Fibroblast of peridontal ligament (primary cell): ENCODE results near the gene ADAM23.
"Not testable (repeated sequence)": the region's sequence is repeated elsewhere in the genome, so short reads cannot be mapped to it uniquely, and the experiment has no call there.

Experiments used
- DNase-seq: peaks from one replicate; pipeline ENCODE4 v3.0.0-alpha.2; 2010; ENCODE audit errors: extremely low read depth

The ADAM23 gene

GRCh38 chr2:206442833-206443734, at the start of gene ADAM23:
Gene ADAM23 (plus strand): TSS chr2:206443532. CDS start chr2:206443867, 335 bp downstream.
- DNase-seq, result peak; percentile 26

DNA sequence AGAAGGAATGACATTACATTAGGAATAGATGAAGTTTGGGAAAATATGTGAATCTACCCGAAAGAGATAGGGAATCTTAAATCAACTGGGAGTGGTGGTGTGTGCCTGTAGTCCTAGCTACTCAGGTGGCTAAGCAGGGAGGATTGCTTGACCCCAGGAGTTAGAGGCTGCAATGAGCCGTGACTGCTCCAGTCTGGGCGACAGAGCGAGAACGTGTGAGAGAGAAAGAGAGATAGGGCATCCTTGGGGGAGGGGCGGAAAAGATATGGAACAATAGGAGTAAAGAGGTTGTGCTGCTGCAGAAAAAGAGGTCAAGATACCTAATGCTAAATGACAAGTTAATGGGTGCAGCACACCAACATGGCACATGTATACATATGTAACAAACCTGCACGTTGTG, 47.1 kb upstream of the ADAM23 start:
- no peak for DNase-seq

GRCh38 chr2:206402956-206403569, 40.3 kb upstream of the ADAM23 start:
- DNase-seq, result not testable (repeated sequence)

- DNase-seq, result no peak
Measured at GRCh38 chr2:206408323-206409320, 34.7 kb upstream of the ADAM23 start.

DNA sequence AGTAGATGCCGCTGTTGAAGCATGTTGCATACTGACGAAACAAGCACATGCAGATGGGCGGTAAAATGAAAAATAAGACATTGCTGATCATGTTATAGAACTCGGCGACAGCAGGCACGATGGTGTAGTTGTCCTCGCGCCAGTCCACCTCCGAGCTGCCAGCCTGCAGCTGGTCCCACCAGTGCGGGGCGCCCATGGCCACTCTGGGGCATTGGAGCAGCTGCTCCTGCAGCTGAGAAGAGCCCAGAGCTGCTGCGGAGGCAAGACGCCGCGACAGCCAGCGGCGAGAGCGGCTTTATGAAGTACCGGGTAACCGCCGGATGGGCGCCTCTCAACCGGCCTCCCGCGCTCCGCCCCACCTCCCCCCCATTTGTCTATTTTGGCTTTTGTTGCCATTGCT, 32.6 kb upstream of the ADAM23 start:
- no peak for DNase-seq

DNA sequence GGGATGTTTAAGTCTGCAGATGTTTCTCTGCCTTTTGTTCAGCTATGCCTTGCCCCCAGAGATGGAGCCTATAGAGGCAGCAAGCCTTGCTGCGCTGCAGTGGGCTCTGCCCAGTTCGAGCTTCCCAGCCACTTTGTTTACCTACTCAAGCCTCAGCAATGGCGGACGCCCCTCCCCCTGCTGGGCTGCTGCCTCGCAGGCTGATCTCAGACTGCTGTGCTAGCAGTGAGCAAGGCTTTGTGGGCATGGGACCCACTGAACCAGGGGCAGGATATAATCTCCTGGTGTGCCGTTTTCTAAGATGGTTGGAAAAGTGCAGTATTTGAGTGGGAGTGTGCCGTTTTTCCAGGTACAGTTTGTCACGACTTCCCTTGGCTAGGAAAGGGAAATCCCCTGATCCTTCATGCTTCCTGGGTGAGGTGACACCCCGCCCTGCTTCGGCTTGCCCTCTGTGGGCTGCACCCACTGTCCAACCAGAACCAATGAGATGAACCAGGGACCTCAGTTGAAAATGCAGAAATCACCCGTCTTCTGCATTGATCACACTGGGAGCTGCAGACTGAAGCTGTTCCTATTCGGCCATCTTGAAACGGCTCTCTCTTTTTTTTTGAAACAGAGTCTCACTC, 27.6 kb upstream of the ADAM23 start:
- no peak for DNase-seq

DNA sequence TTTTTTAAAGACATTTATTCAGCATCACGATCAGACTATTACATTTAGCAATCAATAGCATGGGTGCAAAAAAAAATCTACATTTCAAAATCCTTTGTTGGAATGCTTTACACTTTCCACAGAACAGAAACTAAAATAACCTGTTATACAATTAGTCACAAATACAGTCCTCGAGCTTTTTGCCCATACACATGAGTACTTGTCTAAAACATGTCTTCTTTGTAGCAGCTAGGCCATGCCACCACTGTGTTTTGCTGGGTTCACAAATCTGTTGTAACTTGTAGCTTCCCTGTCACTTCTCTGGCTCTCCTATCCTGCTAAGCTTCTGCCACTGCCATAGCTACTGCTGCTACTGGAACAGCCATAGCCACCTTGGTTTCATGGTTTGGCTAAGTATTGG, 24.4 kb upstream of the ADAM23 start:
- no peak for DNase-seq

DNA sequence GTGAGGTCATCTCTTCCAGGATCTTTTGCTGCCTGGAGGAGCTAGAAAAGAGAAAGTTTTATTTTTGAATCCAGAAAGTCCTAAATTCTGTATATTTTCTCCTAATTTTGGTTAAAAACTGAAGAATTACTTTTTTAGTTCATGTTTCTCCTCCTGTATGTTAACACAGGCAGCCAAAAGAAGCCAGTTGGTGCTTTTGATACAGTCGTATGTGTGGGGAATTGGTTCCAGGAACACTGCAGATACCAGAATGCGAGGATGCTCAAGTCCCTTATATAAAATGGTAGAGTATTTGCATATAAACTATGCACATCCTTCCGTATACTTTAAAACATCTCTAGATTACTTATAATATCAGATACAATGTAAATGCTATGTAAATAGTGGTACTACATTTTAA, 22.6 kb upstream of the ADAM23 start:
- no peak for DNase-seq

DNA sequence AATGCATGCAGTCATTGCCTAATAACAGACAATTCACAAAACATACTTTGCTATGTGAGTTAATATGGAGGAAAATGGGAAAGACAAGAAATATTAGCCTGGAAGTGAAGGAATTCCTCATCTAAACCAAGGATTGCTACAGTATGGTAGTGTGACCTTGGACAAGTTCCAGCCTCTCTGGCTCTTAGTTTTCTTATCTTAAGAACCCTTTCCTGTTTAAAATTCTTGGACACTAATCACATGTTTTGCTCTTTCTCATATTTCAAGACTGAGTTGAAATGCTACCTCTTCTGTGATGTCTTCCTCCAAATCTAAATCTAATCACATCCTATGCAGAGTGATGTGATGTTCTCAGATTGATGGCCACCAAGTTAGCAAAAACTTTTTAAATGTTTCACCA, 20.8 kb upstream of the ADAM23 start:
- DNase-seq, result no peak

- DNase-seq, result no peak
Measured at GRCh38 chr2:206423147-206423546, 20.2 kb upstream of the ADAM23 start.

DNA sequence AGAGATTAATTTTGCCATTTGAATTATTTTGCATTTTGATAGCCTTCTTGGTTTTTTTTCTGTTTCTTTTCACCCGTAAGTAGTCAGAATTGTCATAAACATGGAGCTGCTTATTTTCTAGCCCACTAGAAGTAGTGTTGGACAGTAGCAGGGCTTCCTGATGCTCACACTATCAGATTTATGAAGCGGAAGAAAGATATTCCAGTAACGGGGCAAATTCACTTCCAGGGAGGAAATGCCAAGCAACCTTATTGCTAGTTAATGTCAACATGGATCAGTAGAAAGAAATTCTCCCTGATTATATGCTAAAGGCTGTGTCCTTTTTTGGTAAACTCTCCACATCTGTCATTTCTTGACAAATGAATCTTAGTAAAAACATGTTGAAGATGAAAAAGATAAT, 19.2 kb upstream of the ADAM23 start:
- DNase-seq, result no peak

GRCh38 chr2:206428783-206429182, 14.5 kb upstream of the ADAM23 start:
- no peak for DNase-seq

GRCh38 chr2:206430452-206430851, 12.9 kb upstream of the ADAM23 start:
- DNase-seq, result no peak

DNA sequence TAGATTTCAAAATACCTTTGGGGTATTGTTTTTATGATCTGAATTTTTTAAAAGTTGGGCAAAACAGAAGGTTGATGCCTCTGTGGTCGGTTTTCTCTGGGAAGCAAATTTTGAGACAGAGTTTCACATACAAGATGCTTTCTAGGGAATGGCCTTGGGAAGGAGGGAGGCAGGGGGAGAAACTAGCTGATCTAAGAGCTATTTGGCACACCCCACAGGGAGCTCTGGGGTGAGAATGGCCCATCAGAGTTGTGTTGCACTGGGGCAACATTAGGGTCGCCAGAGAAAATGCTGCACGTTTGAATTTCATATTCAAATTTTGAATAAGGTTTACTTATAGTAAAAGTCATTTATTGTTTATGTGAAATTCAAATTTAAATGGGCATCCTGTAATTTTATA, 11.9 kb upstream of the ADAM23 start:
- no peak for DNase-seq

DNA sequence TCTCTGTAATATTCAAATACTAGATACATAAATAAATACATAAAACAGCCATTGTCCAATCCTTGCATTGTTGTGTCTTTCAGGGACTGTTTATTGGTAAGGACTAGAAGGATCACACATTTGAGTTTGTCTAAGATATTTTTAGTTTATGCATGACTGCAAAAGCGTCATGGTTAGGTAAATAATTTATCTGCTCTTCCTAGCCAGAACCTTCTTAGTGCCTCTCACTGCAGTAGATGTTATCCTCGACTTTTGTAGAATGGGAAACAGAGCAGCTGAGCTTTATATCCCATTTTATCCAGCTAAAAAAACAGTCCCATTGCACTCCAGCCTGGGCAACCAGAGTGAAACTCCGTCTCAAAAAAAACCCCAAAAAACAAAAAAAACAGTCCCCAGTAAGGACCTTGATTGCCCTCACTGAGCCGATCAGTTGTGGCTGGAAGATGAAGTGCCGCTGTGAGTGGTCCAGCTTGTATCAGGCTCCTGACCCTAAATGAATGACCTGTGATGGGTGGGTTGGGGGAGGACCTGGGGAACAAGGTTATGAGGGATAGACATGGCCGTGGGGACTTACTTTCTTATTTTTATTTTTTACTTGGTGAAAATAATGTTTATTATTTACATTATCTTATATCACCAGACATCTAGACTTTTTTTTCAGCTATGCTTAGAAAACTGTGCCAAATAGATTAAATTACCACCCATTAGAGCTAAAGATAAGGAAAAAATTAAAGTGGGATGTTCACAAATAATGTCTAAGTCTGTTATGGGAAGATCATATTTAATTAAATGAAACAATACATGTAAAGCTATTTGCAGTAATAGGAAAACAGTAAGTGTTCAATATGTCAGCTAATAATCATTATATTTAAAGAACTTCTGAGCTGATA, 10.9 kb upstream of the ADAM23 start:
- DNase-seq, result no peak

- no peak for DNase-seq
Measured at GRCh38 chr2:206433190-206433589, 10.1 kb upstream of the ADAM23 start.

- DNase-seq, result no peak
Measured at GRCh38 chr2:206433686-206434085, 9.6 kb upstream of the ADAM23 start.

DNA sequence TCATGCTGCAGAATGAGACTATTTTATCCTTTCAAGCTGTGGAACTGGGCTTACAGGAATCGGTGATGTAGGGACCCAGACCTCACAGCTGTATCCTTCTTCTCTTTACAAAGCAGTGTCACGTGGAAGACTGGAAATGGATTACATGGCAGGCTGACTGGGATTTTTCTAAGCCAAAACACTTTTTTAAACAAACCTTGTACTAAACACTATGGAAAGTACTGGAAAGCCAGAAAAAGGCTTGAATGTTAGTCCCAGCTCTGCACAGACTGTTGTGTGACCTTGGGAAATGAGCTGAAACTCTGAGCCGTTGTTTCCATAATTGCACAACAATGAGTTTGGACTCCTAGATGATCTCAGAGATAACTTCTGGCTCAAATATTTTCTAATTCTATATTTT, 7.6 kb upstream of the ADAM23 start:
- no peak for DNase-seq

DNA sequence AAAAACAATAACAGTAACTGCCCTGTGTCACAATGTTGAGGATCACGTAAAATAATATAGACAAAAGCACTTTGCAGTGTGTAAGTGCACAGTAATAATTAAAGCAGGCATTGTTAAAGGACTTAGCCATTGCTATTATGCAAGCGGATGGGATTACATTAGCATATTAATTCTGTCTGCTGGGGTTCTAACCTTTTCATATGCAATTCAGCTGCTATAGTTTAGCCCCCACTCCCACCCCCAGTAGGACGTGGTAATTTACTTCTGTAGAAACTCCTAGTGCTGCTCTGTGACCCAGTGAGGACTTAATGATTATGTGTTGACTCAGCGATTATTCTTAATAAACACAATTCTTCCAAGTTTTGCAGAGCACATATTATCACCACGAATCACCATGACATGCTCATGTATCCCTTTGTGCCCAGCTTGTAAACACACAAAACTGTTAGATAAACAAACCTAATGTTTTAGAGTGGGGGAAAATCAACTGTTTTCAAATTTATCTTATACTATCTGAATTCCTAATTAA, 5.1 kb upstream of the ADAM23 start:
- DNase-seq, result no peak

GRCh38 chr2:206442474-206442832, 879 bp upstream of the ADAM23 start:
- no peak for DNase-seq
